ENCODE results near the gene FPGS. TPM values are rescaled to one million over a fixed set of nuclear protein-coding genes. Genes with fewer than 3 reads are reported as not detected.
A peak's percentile ranks its signal among the peaks of the same experiment; 100 is the strongest.
"Not testable (repeated sequence)": the region's sequence is repeated elsewhere in the genome, so short reads cannot be mapped to it uniquely, and the experiment has no call there.

FPGS gene
- 100 to 1,000 TPM in 2 of 4 donors, 10 to 100 TPM in 2; 87.1 to 167 (median 99.5) TPM for total RNA-seq

GRCh38 chr9:127802576-127803443 is at the start of gene FPGS:
TSS of gene FPGS (plus strand) at chr9:127802882. CDS start at chr9:127802925, 43 bp downstream.
- DNase-seq (ENCODE audit: low spot score), result peak; percentile 59
- TF ChIP-seq CTCF (IDR thresholded peaks at IDR 0.05), result no peak
- ATAC-seq (ENCODE audit: low FRiP score), result peak; percentile 78

- no peak for TF ChIP-seq CTCF (IDR thresholded peaks at IDR 0.05)
- no peak for DNase-seq (ENCODE audit: low spot score)
- ATAC-seq (ENCODE audit: low FRiP score), result no peak
Observed at GRCh38 chr9:127753148-127753547, 49.5 kb upstream of the FPGS start.

- no peak for TF ChIP-seq CTCF (IDR thresholded peaks at IDR 0.05)
- DNase-seq (ENCODE audit: low spot score) (no peak), ATAC-seq (ENCODE audit: low FRiP score) (no peak)
Observed at GRCh38 chr9:127753622-127754021, 49.1 kb upstream of the FPGS start.

GRCh38 chr9:127754099-127755060 is 48.3 kb upstream of the FPGS start:
- no peak for TF ChIP-seq CTCF (IDR thresholded peaks at IDR 0.05)
- ATAC-seq (ENCODE audit: low FRiP score) (no peak), DNase-seq (ENCODE audit: low spot score) (no peak)

GRCh38 chr9:127755061-127756060 is 47.3 kb upstream of the FPGS start:
- no peak for TF ChIP-seq CTCF (IDR thresholded peaks at IDR 0.05)
- ATAC-seq (ENCODE audit: low FRiP score), result no peak
- DNase-seq (ENCODE audit: low spot score), result no peak

- ATAC-seq (ENCODE audit: low FRiP score) (no peak), DNase-seq (ENCODE audit: low spot score) (no peak)
- no peak for TF ChIP-seq CTCF (IDR thresholded peaks at IDR 0.05)
Observed at GRCh38 chr9:127756233-127756632, 46.4 kb upstream of the FPGS start.

GRCh38 chr9:127756776-127757175 is 45.9 kb upstream of the FPGS start:
- ATAC-seq (ENCODE audit: low FRiP score), result not testable (repeated sequence)

More at GRCh38 chr9:127756776-127757175, 45.9 kb upstream of the FPGS start:
- not testable (repeated sequence) for DNase-seq (ENCODE audit: low spot score)

Measured in omental fat pad (tissue), 4 donors.